NCI-H2196 treated with DMSO at 0.1 percent for 48 hours (cell line): ENCODE measurements around the gene ARF1.

Source experiments
- DNase-seq: peaks from one replicate; lab custom pipeline; 2025; ENCODE audit not compliant: unreplicated experiment; lab: John Stamatoyannopoulos, UW

ARF1 gene

GRCh38 chr1:228146417-228147150 lies 64.1 kb downstream of the ARF1 start:
- no peak for DNase-seq

DNA sequence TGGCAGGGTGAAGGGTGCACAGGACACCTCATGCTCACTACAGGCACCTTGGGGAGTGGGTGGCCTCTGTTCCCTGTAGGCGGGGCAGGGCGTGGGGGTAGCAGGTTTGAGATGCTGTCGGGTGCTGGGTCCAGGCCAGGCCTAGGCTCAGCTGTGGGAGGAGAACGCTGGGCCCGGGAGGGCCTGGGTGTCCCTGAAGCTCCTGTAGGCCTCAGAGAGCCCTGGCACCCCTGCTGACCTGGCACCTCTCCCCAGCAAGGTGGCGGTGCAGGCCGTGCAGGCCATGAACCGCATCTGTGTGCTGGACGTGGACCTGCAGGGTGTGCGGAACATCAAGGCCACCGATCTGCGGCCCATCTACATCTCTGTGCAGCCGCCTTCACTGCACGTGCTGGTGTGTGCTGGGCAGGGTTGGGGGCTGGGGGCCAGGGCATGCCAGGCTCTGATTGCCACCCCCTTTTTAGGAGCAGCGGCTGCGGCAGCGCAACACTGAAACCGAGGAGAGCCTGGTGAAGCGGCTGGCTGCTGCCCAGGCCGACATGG lies 64.7 kb downstream of the ARF1 start:
- DNase-seq: no peak

DNA sequence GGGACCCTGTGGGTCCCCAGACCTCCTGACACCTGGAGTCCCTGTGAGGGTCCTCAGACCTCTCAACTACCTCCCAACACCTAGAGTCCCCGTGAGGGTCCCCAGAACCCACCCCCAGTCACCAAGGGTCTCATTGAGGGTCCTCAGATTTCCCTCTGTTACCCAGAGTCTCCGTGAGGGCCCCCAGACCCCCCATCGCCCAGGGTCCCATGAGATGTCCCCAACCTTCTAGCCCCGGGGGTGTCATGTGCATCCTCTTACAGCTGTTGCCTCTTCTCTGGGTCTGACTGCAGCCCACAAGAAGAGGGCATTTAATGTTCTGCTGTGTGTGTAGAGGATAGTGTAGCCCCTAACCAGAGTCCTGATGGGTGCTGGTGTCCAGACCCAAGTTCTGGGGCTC lies 65.3 kb downstream of the ARF1 start:
- DNase-seq: no peak

GRCh38 chr1:228148196-228148861 lies 65.8 kb downstream of the ARF1 start:
- no peak for DNase-seq
